GM19328 (cell line): ENCODE data around the gene B9D2.
"Not testable (repeated sequence)": the region's sequence is repeated elsewhere in the genome, so short reads cannot be mapped to it uniquely, and the experiment has no call there.

Experiments
- ATAC-seq: cut with Tn5 transposase; IDR thresholded peaks from one replicate; pipeline ENCODE4 v1.9.1; 2021; ENCODE audit warnings: mild to moderate bottlenecking, moderate library complexity; ENCODE audit not compliant: unreplicated experiment

The B9D2 gene

GRCh38 chr19:41356984-41357739 lies 6.8 kb downstream of the B9D2 start:
- no peak for ATAC-seq

- no peak for ATAC-seq
Observed at GRCh38 chr19:41355802-41356201, 8.1 kb downstream of the B9D2 start.

- ATAC-seq, result no peak
Observed at GRCh38 chr19:41355035-41355434, 8.9 kb downstream of the B9D2 start.

GRCh38 chr19:41354343-41354953 lies 9.5 kb downstream of the B9D2 start:
- ATAC-seq, result no peak

- ATAC-seq, result peak; percentile 38
Observed at GRCh38 chr19:41353466-41354342, 10.2 kb downstream of the B9D2 start, which contains the start of gene TGFB1. Gene TGFB1 (minus strand): TSS chr19:41353922. CDS start chr19:41353044, 878 bp downstream.

GRCh38 chr19:41352609-41353465 lies 11.1 kb downstream of the B9D2 start:
- ATAC-seq, result no peak

- ATAC-seq, result no peak
Observed at GRCh38 chr19:41352279-41352608, 11.7 kb downstream of the B9D2 start.

GRCh38 chr19:41351339-41352245 lies 12.4 kb downstream of the B9D2 start:
- peak; percentile 45 for ATAC-seq

- no peak for ATAC-seq
Observed at GRCh38 chr19:41350735-41351338, 13.1 kb downstream of the B9D2 start.

- not testable (repeated sequence) for ATAC-seq
Observed at GRCh38 chr19:41346916-41347315, 17.0 kb downstream of the B9D2 start.

- no peak for ATAC-seq
Observed at GRCh38 chr19:41344162-41344561, 19.8 kb downstream of the B9D2 start.

- no peak for ATAC-seq
Observed at GRCh38 chr19:41341669-41342490, 22.1 kb downstream of the B9D2 start.

GRCh38 chr19:41339936-41340335 lies 24.0 kb downstream of the B9D2 start:
- no peak for ATAC-seq

GRCh38 chr19:41335467-41335866 lies 28.5 kb downstream of the B9D2 start:
- ATAC-seq, result no peak

- ATAC-seq, result no peak
Observed at GRCh38 chr19:41334793-41335192, 29.2 kb downstream of the B9D2 start.

GRCh38 chr19:41332468-41332867 lies 31.5 kb downstream of the B9D2 start:
- ATAC-seq, result no peak

- ATAC-seq, result no peak
Observed at GRCh38 chr19:41332000-41332399, 31.9 kb downstream of the B9D2 start.

GRCh38 chr19:41330946-41331678 lies 32.8 kb downstream of the B9D2 start:
- no peak for ATAC-seq
